IMR-90 (cell line): Measurements from ENCODE around the gene ATP11A. TPM values are rescaled to one million over a fixed set of nuclear protein-coding genes. Genes with fewer than 3 reads are reported as not detected.

Experiments
- ATAC-seq: fragments of 200-7000 bp; cut with Tn5 transposase; 2 replicates; pipeline ENCODE4 v1.9.1; 2020; ENCODE audit warnings: low read depth, mild to moderate bottlenecking, moderate library complexity
- BruUV-seq: library from RNA; stranded (reverse); fragments of 400-500 nt; replicated peaks from 2 replicates; lab custom pipeline; 2021; lab: Mats Ljungman, UMichigan
- CTCF ChIA-PET: fragments of 300-600 bp; formaldehyde crosslinking; extraction: SDS; loops from one replicate; lab custom pipeline; 2021; ENCODE audit warnings: antibody characterized with exemption; lab: Yijun Ruan, JAX
- POLR2A ChIA-PET: fragments of 300-600 bp; sonication (Branson Sonifier 250); formaldehyde crosslinking; loops from one replicate; lab custom pipeline; 2022; ENCODE audit warnings: antibody characterized with exemption; ENCODE audit not compliant: unreplicated experiment; lab: Charles Lee
- DNase-seq: peaks from one replicate; pipeline ENCODE4 v3.0.0; 2013
- H2AFZ ChIP-seq: replicated peaks from 2 replicates; pipeline ENCODE3; 2013; ENCODE audit warnings: low read length, mild to moderate bottlenecking; ENCODE audit not compliant: poor library complexity
- H2AK5ac ChIP-seq: 2 replicates; pipeline ENCODE4 v1.6.1; 2013; ENCODE audit warnings: low read depth, low read length, inconsistent platforms
- H2AK9ac ChIP-seq: replicated peaks from 2 replicates; pipeline ENCODE3; 2013; ENCODE audit warnings: mild to moderate bottlenecking, low read depth, low read length, moderate library complexity; ENCODE audit not compliant: poor library complexity
- H2BK120ac ChIP-seq: 2 replicates; pipeline ENCODE4 v1.6.1; 2013; ENCODE audit warnings: low read depth, low read length, inconsistent platforms
- H2BK15ac ChIP-seq: 3 replicates; pipeline ENCODE4 v1.6.1; 2013; ENCODE audit warnings: low read depth, low read length, inconsistent platforms
- H2BK20ac ChIP-seq: 2 replicates; pipeline ENCODE4 v1.6.1; 2013; ENCODE audit warnings: low read depth, mild to moderate bottlenecking, inconsistent platforms, low read length, moderate library complexity
- H2BK5ac ChIP-seq: 2 replicates; pipeline ENCODE4 v1.6.1; 2013; ENCODE audit warnings: mild to moderate bottlenecking, low read depth, low read length, inconsistent platforms; ENCODE audit not compliant: poor library complexity, severe bottlenecking
- H3K14ac ChIP-seq: replicated peaks from 2 replicates; pipeline ENCODE4 v1.6.1; 2013; ENCODE audit warnings: low read depth, low read length, inconsistent platforms
- H3K18ac ChIP-seq: 2 replicates; pipeline ENCODE4 v1.6.1; 2013; ENCODE audit warnings: low read depth, low read length, control low read depth
- H3K23ac ChIP-seq: 2 replicates; pipeline ENCODE4 v1.6.1; 2013; ENCODE audit warnings: low read depth, low read length, inconsistent platforms
- H3K27ac ChIP-seq: 2 replicates; pipeline ENCODE4 v1.5.1; 2013; ENCODE audit warnings: mild to moderate bottlenecking, control low read depth, low read length; ENCODE audit not compliant: insufficient read depth
- H3K27me3 ChIP-seq: 2 replicates; pipeline ENCODE4 v1.6.1; 2013; ENCODE audit warnings: low read length; ENCODE audit not compliant: control insufficient read depth, insufficient read depth
- H3K36me3 ChIP-seq: 2 replicates; pipeline ENCODE4 v1.6.1; 2013; ENCODE audit warnings: low read length, mixed read lengths; ENCODE audit not compliant: control insufficient read depth, insufficient read depth
- H3K4ac ChIP-seq: 2 replicates; pipeline ENCODE4 v1.6.1; 2013; ENCODE audit warnings: low read depth, low read length, inconsistent platforms
- H3K4me1 ChIP-seq: 2 replicates; pipeline ENCODE4 v1.6.1; 2013; ENCODE audit warnings: low read length, mixed read lengths; ENCODE audit not compliant: control insufficient read depth, insufficient read depth
- H3K4me2 ChIP-seq: 2 replicates; pipeline ENCODE4 v1.6.1; 2013; ENCODE audit warnings: low read depth, mild to moderate bottlenecking, control low read depth, low read length, moderate library complexity
- H3K4me3 ChIP-seq: 2 replicates; pipeline ENCODE4 v1.5.1; 2013; ENCODE audit warnings: low read depth, mild to moderate bottlenecking, control low read depth, low read length, moderate library complexity; ENCODE audit not compliant: insufficient read depth
- H3K56ac ChIP-seq: 2 replicates; pipeline ENCODE4 v1.6.1; 2013; ENCODE audit warnings: low read length, inconsistent platforms; ENCODE audit not compliant: insufficient read depth; ENCODE audit errors: extremely low read depth
- H3K79me1 ChIP-seq, 2 experiments: 2 replicates each; pipeline ENCODE4 v1.6.1; 2013; ENCODE audit warnings: low read length in 2 of 2, inconsistent platforms in 1 of 2, low read depth in 1 of 2
- H3K9ac ChIP-seq: 2 replicates; pipeline ENCODE4 v1.6.1; 2013; ENCODE audit warnings: low read depth, low read length, control low read depth
- H3K9me1 ChIP-seq: 2 replicates; pipeline ENCODE4 v1.6.1; 2013; ENCODE audit warnings: low read length, inconsistent platforms; ENCODE audit not compliant: insufficient read depth
- H3K9me3 ChIP-seq: 2 replicates; pipeline ENCODE4 v1.6.1; 2013; ENCODE audit warnings: low read length; ENCODE audit not compliant: control insufficient read depth, insufficient read depth
- H4K20me1 ChIP-seq: 2 replicates; pipeline ENCODE4 v1.6.1; 2013; ENCODE audit warnings: low read length, inconsistent platforms; ENCODE audit not compliant: insufficient read depth
- H4K5ac ChIP-seq: 2 replicates; pipeline ENCODE4 v1.6.1; 2013; ENCODE audit warnings: mild to moderate bottlenecking, low read depth, low read length, control low read depth
- H4K8ac ChIP-seq, 2 experiments: 2 replicates each; pipeline ENCODE4 v1.6.1; 2013; ENCODE audit warnings: low read depth in 2 of 2, low read length in 2 of 2, control low read depth in 1 of 2, inconsistent platforms in 1 of 2
- H4K91ac ChIP-seq: 2 replicates; pipeline ENCODE4 v1.6.1; 2013; ENCODE audit warnings: low read depth, low read length, inconsistent platforms; ENCODE audit not compliant: insufficient read depth
- BHLHE40 ChIP-seq: fragments of 150-350 bp; IDR thresholded peaks from 2 replicates; pipeline ENCODE4 v1.6.1; 2016; ENCODE audit warnings: mild to moderate bottlenecking, low read depth, low read length
- CEBPB ChIP-seq: IDR thresholded peaks from 2 replicates; pipeline ENCODE4 v1.6.1; 2012; ENCODE audit warnings: low read depth, low read length, improper control_type of control experiment
- CHD1 ChIP-seq: IDR thresholded peaks from 2 replicates; pipeline ENCODE4 v1.6.1; 2012; ENCODE audit warnings: low read depth, low read length, improper control_type of control experiment
- FOS ChIP-seq: fragments of 150-350 bp; IDR thresholded peaks from 2 replicates; pipeline ENCODE4 v1.6.1; 2016; ENCODE audit warnings: low read depth, low read length
- MAFK ChIP-seq: IDR thresholded peaks from 2 replicates; pipeline ENCODE4 v1.6.1; 2012; ENCODE audit warnings: low read depth, low read length, improper control_type of control experiment
- MAZ ChIP-seq: IDR thresholded peaks from 2 replicates; pipeline ENCODE4 v1.6.1; 2012; ENCODE audit warnings: low read depth, mild to moderate bottlenecking, low read length, improper control_type of control experiment, moderate library complexity, borderline replicate concordance
- MXI1 ChIP-seq: IDR thresholded peaks from 2 replicates; pipeline ENCODE4 v1.6.1; 2012; ENCODE audit warnings: low read depth, mild to moderate bottlenecking, low read length, moderate library complexity, borderline replicate concordance
- RAD21 ChIP-seq: IDR thresholded peaks from 2 replicates; pipeline ENCODE4 v1.6.1; 2012; ENCODE audit warnings: low read length, improper control_type of control experiment
- RCOR1 ChIP-seq: IDR thresholded peaks from 2 replicates; pipeline ENCODE4 v1.6.1; 2012; ENCODE audit warnings: mild to moderate bottlenecking, low read length, improper control_type of control experiment; ENCODE audit not compliant: insufficient replicate concordance
- RFX5 ChIP-seq: IDR thresholded peaks from 2 replicates; pipeline ENCODE4 v1.8.0; 2012; ENCODE audit warnings: low read depth, mild to moderate bottlenecking, low read length, moderate library complexity
- SMC3 ChIP-seq: fragments of 150-350 bp; IDR thresholded peaks from 2 replicates; pipeline ENCODE4 v1.6.1; 2016; ENCODE audit warnings: low read depth, mild to moderate bottlenecking, antibody characterized with exemption, low read length, moderate library complexity
- WGBS, 2 experiments: methylation state at CpG; one replicate each; pipeline versions ENCODE4 v1.1.5 to v1.1.7; 2013; ENCODE audit warnings: missing lambda C conversion rate in 2 of 2; ENCODE audit not compliant: insufficient read length in 1 of 2; ENCODE audit errors: extremely low coverage in 2 of 2; 5-methylcytosine and 5-hydroxymethylcytosine counted together
- dilution Hi-C: fragments of 300-500 bp; cut with HindIII; formaldehyde crosslinking; loops from one replicate; pipeline ENCODE4 v1.14.3; 2018; ENCODE audit warnings: low sequenced_read_pairs; ENCODE audit not compliant: unreplicated experiment
- in situ Hi-C: fragments of 300-500 bp; cut with MboI; formaldehyde crosslinking; loops from 3 replicates; pipeline ENCODE4 v1.14.3; 2019; ENCODE audit warnings: low sequenced_read_pairs, inconsistent platforms, mixed read lengths
- intact Hi-C: fragments of 100-400 bp; cut with micrococcal nuclease; formaldehyde crosslinking; loops from 2 replicates; pipeline ENCODE4 v1.10.0; 2022
- polyA plus RNA-seq, 3 experiments: library from polyadenylated mRNA; depleted of rRNA; stranded (reverse); fragments of >200 nt; gene quantifications; 2 replicates each; pipeline ENCODE4 v1.2.3, GENCODE V29; 2012; ENCODE audit warnings: low replicate concordance in 1 of 3
- total RNA-seq: library from RNA; depleted of rRNA; stranded (reverse); fragments of >200 nt; gene quantifications from 2 replicates; pipeline ENCODE4 v1.2.3, GENCODE V29; 2012
- TF ChIP-seq, protein P1 (sequence below): fragments of 150-350 bp; IDR thresholded peaks from 2 replicates; pipeline ENCODE4 v1.6.1; 2017; ENCODE audit warnings: mild to moderate bottlenecking, antibody characterized with exemption, low read length, low read depth

ATP11A gene
- total and polyA plus RNA-seq, 2 of the 4 experiments (the other 2 are of a cell fraction) = 8.4 to 12.0 TPM

DNA sequence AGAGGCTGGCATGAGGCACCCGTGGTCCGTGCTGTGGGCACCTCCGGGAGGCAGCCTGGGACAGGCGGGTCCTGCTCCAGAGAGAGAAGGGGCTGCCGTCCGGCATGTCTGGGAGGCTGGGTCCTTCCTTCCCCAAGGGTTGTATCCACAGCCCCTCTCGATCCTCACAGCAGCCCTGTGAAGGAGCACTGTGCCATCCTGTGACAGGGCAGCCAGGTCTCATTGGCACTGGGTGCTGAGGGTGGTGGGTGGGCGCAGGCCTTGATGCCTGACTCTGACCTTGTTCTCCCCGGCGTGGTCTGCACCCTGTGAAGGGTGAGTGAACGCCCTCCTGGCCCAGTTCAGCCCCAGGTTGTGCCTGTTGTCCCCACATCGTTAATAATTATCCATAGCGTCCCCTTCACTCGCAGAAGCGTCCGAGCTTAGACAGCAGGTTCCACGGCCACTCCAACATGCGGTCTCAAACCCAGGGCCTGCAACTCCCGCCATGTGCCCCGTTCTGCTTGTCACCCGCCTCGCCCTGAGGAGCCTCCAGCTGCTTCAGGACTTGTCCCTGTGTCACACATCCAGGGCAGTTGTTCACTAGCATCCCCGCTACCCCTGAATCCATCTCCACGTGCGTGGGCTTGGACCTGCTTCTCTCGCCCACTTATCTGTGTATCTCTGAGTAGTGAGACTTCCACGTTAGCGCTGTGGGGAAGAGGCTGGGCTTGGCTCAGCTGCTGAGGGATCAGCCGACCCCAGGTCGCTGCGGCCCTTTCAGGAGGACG, 10.6 kb downstream of the ATP11A start:
- ATAC-seq (no peak), DNase-seq (no peak)
- POLR2A ChIA-PET = no interaction called here
- WGBS, 2 experiments = 100% methylated on average over 5 of the region's 32 CpGs; no CpG with 5 or more reads in 1 of the 2 experiments
- TF ChIP-seq SMC3 (no peak), MAFK (no peak), RAD21 (no peak), MAZ (no peak), CEBPB (no peak), MXI1 (no peak), RCOR1 (no peak), RFX5 (no peak), BHLHE40 (no peak), CHD1 (no peak), FOS (no peak)
- TF ChIP-seq, protein P1, sequence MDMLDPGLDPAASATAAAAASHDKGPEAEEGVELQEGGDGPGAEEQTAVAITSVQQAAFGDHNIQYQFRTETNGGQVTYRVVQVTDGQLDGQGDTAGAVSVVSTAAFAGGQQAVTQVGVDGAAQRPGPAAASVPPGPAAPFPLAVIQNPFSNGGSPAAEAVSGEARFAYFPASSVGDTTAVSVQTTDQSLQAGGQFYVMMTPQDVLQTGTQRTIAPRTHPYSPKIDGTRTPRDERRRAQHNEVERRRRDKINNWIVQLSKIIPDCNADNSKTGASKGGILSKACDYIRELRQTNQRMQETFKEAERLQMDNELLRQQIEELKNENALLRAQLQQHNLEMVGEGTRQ = no peak
- H3K14ac ChIP-seq = no peak overlapping the region
- no peak overlapping the region for H4K8ac ChIP-seq
- H4K20me1 ChIP-seq = peaks cover 27% of the 10 kb centered on the region
- no peaks in the 10 kb centered on the region for H3K9me3 ChIP-seq
- no peak overlapping the region for H3K56ac ChIP-seq
- H3K9ac ChIP-seq = no peak overlapping the region
- no peak overlapping the region for H4K5ac ChIP-seq
- in situ Hi-C loops = no loop called here
- intact Hi-C loops = no loop called here
- BruUV-seq = no TSS peak
- no peak overlapping the region for H2BK15ac ChIP-seq
- no peaks in the 10 kb centered on the region for H3K27me3 ChIP-seq
- no peak overlapping the region for H3K4ac ChIP-seq
- 0 out of 2 replicates have a peak, but pooled peaks cover 4% of the 10 kb centered on the region for H3K36me3 ChIP-seq
- no peak overlapping the region for H3K27ac ChIP-seq
- H2BK20ac ChIP-seq = no peak overlapping the region
- H2AK5ac ChIP-seq = no peak overlapping the region
- no peak overlapping the region for H3K23ac ChIP-seq
- H3K18ac ChIP-seq = no peak overlapping the region
- H3K4me2 ChIP-seq = no peak overlapping the region
- H2BK120ac ChIP-seq = no peak overlapping the region
- peak overlapping the region; percentile 29 for H2AFZ ChIP-seq
- peaks cover 17 to 70% of the 10 kb centered on the region in 2 experiments for H3K79me1 ChIP-seq
- CTCF ChIA-PET = no interaction called here
- H2AK9ac ChIP-seq = peak overlapping the region; percentile 8
- H2BK5ac ChIP-seq = no peak overlapping the region
- H3K4me3 ChIP-seq = no peak overlapping the region
- dilution Hi-C loops = no loop called here
- H3K4me1 ChIP-seq = peaks cover 13% of the 10 kb centered on the region; the same call in 1 of the 2 replicates
- H4K91ac ChIP-seq = no peak overlapping the region
- peaks cover 7% of the 10 kb centered on the region; the same call in 1 of the 2 replicates for H3K9me1 ChIP-seq
